Fibroblast of skin of right biceps (primary cell): ENCODE results near the gene IGSF21.

Source experiments
- DNase-seq: peaks from one replicate; pipeline ENCODE4 v3.0.0-alpha.2; 2013

Gene IGSF21

GRCh38 chr1:18183533-18183932, 75.9 kb downstream of the IGSF21 start:
- no peak for DNase-seq

- DNase-seq: no peak
Observed at GRCh38 chr1:18187054-18187453, 79.5 kb downstream of the IGSF21 start.

GRCh38 chr1:18188820-18189517, 81.4 kb downstream of the IGSF21 start:
- no peak for DNase-seq

- DNase-seq: no peak
Observed at GRCh38 chr1:18190598-18190997, 83.0 kb downstream of the IGSF21 start.

DNA sequence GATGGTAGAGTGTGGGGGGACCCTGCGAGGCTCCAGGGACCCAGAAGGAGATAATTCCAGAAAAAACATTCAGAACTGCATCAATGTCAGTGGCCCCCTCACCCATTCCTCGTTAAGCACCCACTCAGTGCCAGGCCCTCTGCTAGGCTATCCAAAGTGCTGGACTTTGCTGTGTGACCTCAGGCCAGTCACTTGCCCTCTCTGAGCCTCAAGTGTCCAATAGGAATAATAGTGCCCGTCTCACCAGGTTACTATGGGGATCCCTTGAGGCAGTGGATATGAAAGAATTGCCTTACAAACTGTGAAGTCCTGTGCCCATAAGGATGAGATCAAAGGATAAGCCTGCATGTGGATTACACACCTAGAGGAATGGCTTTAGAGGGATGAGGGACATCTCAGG, 83.4 kb downstream of the IGSF21 start:
- DNase-seq: no peak

GRCh38 chr1:18191481-18192155, 84.0 kb downstream of the IGSF21 start:
- DNase-seq: no peak

DNA sequence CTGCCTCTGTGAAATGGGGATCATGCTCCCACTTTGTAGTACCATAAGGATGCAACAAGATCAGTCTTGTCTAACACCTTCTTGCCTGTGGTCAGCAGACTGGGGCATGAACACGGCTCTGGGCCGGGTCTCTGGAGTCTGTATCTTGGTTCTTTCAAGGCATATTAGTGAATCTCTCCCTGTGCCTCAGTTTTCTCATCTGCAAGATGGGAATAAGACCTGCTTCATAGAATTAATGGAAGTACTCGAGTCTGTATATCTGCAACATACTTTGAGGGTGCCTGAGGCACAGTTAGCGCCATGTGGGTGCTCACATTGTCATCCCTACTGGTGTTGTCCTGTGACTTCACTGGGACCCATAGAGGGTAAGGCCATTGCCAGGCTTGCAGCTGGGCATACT, 84.6 kb downstream of the IGSF21 start:
- DNase-seq: no peak

DNA sequence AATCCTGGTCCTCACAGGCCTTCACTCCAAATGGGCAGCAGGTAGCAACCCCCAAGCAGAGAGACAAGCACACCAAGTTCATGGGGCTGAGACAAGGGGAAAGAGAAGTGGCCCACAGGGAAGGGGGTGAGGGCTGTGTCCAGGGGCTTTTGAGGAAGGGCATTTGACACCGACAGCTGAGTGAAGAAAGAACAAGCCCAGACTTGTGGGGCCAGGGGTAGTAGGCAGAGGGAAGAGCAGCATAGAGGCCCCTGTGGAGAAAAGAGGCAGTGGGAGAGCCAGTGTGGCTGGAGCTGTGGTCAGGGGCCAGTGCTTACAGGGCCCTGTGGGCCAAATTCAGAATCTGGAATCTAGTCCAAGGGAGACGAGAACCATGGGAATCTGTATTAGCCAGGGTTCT, 85.4 kb downstream of the IGSF21 start:
- no peak for DNase-seq

GRCh38 chr1:18197299-18197698, 89.7 kb downstream of the IGSF21 start:
- DNase-seq: no peak

GRCh38 chr1:18198260-18198659, 90.7 kb downstream of the IGSF21 start:
- no peak for DNase-seq

GRCh38 chr1:18199462-18199861, 91.9 kb downstream of the IGSF21 start:
- DNase-seq: no peak

DNA sequence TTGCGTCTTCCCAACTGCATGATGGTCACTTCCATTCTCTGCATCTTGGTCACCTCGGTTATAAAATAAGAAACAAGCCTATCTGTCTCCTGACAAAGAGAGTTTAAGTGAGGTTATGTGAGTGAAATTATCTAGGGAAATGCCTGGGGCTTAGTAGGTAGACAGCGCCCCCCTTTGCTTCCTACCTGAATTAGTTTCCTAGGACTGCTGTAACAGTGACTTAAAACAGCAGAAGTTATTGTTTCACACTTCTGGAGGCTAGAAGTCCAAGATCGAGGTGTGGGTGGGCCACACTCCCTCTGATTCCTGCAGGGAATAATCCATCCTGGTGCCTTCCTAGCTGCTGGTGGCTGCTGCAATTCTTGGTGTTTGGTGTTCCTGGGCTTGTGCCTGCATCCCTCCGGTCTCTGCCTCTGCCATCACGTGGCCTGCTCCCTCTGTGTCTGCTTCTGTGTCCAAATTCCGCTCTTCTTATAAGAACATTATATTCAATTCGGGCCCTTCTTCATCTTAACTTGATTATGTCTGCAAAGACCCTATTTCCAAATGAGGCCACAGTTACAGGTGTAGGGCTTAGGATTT, 92.6 kb downstream of the IGSF21 start:
- no peak for DNase-seq

DNA sequence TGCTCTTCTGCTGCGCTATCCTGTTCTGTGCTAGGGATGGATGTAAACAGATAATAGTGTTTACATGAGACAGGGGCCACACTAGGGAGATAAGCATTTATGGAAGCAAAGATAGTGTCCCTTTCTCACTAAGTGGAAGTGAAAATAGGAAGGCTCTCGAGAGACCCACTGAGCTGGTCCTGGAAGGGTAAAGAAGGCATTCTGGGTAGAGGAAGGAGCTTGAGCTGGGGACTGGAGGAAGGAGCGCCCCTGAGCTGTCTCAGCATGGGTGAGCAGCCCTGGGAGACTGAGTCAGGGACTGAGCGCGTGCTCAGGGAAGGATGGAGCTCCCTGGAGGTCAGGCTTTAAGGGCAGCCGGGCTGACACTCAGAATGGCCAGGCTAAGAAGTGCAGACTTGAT, 93.3 kb downstream of the IGSF21 start:
- DNase-seq: no peak

GRCh38 chr1:18201997-18202719, 94.6 kb downstream of the IGSF21 start:
- DNase-seq: no peak

- DNase-seq: no peak
Observed at GRCh38 chr1:18203645-18204044, 96.0 kb downstream of the IGSF21 start.

GRCh38 chr1:18204575-18204974, 97.0 kb downstream of the IGSF21 start:
- DNase-seq: no peak

GRCh38 chr1:18205319-18205718, 97.7 kb downstream of the IGSF21 start:
- DNase-seq: no peak

GRCh38 chr1:18211764-18212163, 104.2 kb downstream of the IGSF21 start:
- DNase-seq: no peak

- DNase-seq: peak; percentile 13
Observed at GRCh38 chr1:18217398-18218043, 109.9 kb downstream of the IGSF21 start.

DNA sequence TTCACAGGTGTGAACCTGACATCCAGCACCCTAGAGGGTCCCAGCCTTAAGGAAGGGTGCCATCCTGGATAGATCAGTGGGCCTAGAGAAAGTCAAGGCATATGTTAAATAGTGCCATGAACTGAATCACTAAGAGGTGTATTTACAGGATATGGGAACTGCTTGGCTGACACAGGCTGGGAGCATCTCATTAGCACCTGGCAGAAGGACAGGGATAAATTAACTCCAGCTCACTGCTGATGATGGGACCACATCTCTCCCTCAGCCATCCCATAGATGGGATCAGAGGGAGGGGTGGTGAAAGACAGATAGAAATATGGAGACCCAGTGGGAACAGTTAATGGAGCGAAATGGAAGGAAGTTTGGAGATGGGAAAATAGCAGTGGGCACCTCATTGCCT, 122.0 kb downstream of the IGSF21 start:
- no peak for DNase-seq

DNA sequence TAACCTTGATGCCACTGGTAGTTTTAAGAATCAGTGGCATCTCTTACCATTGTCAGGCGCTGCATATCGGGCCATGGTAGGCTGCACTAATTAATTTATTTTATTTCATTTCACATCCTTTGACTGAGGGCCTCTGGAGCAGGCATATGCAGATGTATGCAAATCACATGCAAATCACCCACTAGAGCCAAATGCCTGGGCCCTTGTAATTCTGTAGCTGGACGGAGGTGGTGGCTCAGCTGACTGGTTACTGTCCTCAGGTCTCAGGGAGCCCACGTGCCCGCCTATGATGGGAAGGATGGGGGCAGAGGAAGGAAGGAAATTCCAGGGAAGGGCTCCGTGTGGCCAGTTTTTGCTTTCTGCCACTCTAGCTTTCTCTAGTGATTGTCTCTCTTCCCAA, 122.7 kb downstream of the IGSF21 start:
- DNase-seq: no peak

DNA sequence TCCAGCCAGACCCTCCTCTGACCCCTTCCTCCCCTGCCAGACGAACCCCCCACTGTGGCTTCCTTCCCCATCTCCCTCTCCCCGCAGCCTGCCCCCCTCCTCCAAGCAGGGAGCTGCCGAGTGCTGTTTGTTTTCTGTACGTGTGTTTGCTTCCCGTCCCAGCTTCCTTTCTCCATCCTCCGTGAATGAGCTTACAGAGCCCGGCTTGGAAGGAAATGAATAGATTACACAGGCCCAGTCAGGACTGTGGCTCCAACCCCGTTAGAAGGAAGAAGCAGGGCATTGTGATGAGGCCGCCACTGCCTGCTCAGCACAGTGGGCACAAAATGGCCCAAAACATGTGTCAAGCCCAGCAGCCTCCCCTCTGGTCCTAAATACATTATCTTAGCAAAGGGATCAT, 123.2 kb downstream of the IGSF21 start:
- DNase-seq: no peak

DNA sequence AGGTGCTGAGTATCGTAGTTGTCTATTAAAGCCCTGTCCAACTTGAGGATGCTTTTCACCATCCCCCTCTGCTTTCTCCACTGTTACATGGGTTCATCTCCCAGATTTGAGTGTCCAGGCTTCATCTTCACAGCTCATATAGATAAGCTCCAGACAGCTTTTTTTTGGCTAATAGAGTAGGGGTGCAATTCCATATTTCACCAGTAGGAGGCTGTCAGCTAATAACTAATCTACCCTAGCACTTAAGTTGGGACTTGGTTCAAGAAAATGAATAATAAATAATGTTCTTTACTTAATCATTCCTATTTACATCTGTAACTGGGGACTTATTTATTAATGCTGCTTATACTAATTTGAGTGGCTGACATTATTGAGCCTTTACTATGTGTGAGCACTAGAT, 124.5 kb downstream of the IGSF21 start:
- no peak for DNase-seq
